DND-41 (cell line): ENCODE results near the gene PCYOX1L.
A peak's percentile ranks its signal among the peaks of the same experiment; 100 is the strongest.

ENCODE experiments used
- ATAC-seq: fragments of 200-7000 bp; cut with Tn5 transposase; 3 replicates; pipeline ENCODE4 v1.9.1; 2021; ENCODE audit warnings: low read depth; ENCODE audit not compliant: insufficient read depth
- DNase-seq: peaks from one replicate; pipeline ENCODE4 v3.0.0-alpha.2; 2020
- H2AFZ ChIP-seq: 2 replicates; pipeline ENCODE4 v1.6.0; 2012; ENCODE audit warnings: low read depth, low read length
- H3K27ac ChIP-seq: 2 replicates; pipeline ENCODE4 v1.5.1; 2012; ENCODE audit warnings: low read length, inconsistent platforms
- H3K27me3 ChIP-seq: fragments of 200-600 bp; sonication (generic); 2 replicates; pipeline ENCODE4 v1.6.0; 2012; ENCODE audit warnings: low read length, mild to moderate bottlenecking, inconsistent platforms; ENCODE audit not compliant: insufficient read depth, poor library complexity
- H3K36me3 ChIP-seq: 2 replicates; pipeline ENCODE4 v1.5.1; 2012; ENCODE audit warnings: low read length, inconsistent platforms; ENCODE audit not compliant: insufficient read depth
- H3K4me1 ChIP-seq: 2 replicates; pipeline ENCODE4 v1.5.1; 2012; ENCODE audit warnings: mild to moderate bottlenecking, low read length; ENCODE audit not compliant: insufficient read depth
- H3K4me2 ChIP-seq: 2 replicates; pipeline ENCODE4 v1.6.0; 2012; ENCODE audit warnings: mild to moderate bottlenecking, moderate library complexity, low read length, inconsistent platforms; ENCODE audit not compliant: insufficient read depth
- H3K4me3 ChIP-seq, 2 experiments: fragments of 200-600 bp in 1 of 2; shearing (Covaris generic) in 1 of 2; 2 replicates each; pipeline ENCODE4 v1.5.1; 2012 to 2016; ENCODE audit warnings: inconsistent platforms in 2 of 2, low read length in 2 of 2, mild to moderate bottlenecking in 2 of 2, low read depth in 1 of 2, moderate library complexity in 1 of 2
- H3K79me2 ChIP-seq: 2 replicates; pipeline ENCODE4 v1.6.0; 2012; ENCODE audit warnings: low read length, inconsistent platforms; ENCODE audit not compliant: insufficient read depth
- H3K9ac ChIP-seq: 2 replicates; pipeline ENCODE4 v1.6.0; 2012; ENCODE audit warnings: low read depth, mild to moderate bottlenecking, inconsistent platforms, low read length, moderate library complexity
- H3K9me3 ChIP-seq: 2 replicates; pipeline ENCODE4 v1.5.1; 2012; ENCODE audit warnings: low read length, moderate library complexity, mild to moderate bottlenecking, inconsistent platforms; ENCODE audit not compliant: insufficient read depth, severe bottlenecking
- H4K20me1 ChIP-seq: 2 replicates; pipeline ENCODE4 v1.6.0; 2012; ENCODE audit warnings: low read length; ENCODE audit not compliant: insufficient read depth
- EZH2 ChIP-seq: IDR thresholded peaks from 3 replicates; pipeline ENCODE4 v1.6.1; 2012; ENCODE audit warnings: borderline replicate concordance, low read depth, mild to moderate bottlenecking, moderate library complexity, low read length, inconsistent platforms; ENCODE audit not compliant: severe bottlenecking
- TF ChIP-seq, protein P1 (sequence below): IDR thresholded peaks from 2 replicates; pipeline ENCODE4 v1.5.1; 2012; ENCODE audit warnings: borderline replicate concordance, low read length, moderate library complexity, mild to moderate bottlenecking; ENCODE audit not compliant: poor library complexity, severe bottlenecking; ENCODE audit errors: extremely low read depth

PCYOX1L gene

GRCh38 chr5:149345147-149345891 is 12.5 kb upstream of the PCYOX1L start, which contains the start of gene GRPEL2:
TSS of gene GRPEL2 (plus strand) at chr5:149345499. CDS start at chr5:149345540, 41 bp downstream.
- peak within 1 kb of the TSS; percentile 52 for H3K9ac ChIP-seq
- DNase-seq, result peak; percentile 85
- H3K27ac ChIP-seq, result peak within 1 kb of the TSS; percentile 50; the same call in 1 of the 2 replicates
- peak within 1 kb of the TSS; percentile 63 for H3K4me2 ChIP-seq
- H3K36me3 ChIP-seq, result peaks cover 3% of the 10 kb centered on the region; the same call in 1 of the 2 replicates
- peak within 1 kb of the TSS; percentile 31 to 69; a peak in 3 of 4 replicates for H3K4me3 ChIP-seq
- H3K4me1 ChIP-seq, result peaks cover 35% of the 10 kb centered on the region
- no peaks in the 10 kb centered on the region for H3K27me3 ChIP-seq
- ATAC-seq, result peak; percentile 84
- no peaks in the 10 kb centered on the region for H4K20me1 ChIP-seq
- H2AFZ ChIP-seq, result peak within 1 kb of the TSS; percentile 59
- no peaks in the 10 kb centered on the region for H3K79me2 ChIP-seq
- H3K9me3 ChIP-seq, result no peaks in the 10 kb centered on the region
- TF ChIP-seq EZH2, result no peak
- TF ChIP-seq, protein P1, sequence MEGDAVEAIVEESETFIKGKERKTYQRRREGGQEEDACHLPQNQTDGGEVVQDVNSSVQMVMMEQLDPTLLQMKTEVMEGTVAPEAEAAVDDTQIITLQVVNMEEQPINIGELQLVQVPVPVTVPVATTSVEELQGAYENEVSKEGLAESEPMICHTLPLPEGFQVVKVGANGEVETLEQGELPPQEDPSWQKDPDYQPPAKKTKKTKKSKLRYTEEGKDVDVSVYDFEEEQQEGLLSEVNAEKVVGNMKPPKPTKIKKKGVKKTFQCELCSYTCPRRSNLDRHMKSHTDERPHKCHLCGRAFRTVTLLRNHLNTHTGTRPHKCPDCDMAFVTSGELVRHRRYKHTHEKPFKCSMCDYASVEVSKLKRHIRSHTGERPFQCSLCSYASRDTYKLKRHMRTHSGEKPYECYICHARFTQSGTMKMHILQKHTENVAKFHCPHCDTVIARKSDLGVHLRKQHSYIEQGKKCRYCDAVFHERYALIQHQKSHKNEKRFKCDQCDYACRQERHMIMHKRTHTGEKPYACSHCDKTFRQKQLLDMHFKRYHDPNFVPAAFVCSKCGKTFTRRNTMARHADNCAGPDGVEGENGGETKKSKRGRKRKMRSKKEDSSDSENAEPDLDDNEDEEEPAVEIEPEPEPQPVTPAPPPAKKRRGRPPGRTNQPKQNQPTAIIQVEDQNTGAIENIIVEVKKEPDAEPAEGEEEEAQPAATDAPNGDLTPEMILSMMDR, result no peak

GRCh38 chr5:149345892-149346222 is 12.0 kb upstream of the PCYOX1L start:
- H3K79me2 ChIP-seq, result no peaks in the 10 kb centered on the region

DNA sequence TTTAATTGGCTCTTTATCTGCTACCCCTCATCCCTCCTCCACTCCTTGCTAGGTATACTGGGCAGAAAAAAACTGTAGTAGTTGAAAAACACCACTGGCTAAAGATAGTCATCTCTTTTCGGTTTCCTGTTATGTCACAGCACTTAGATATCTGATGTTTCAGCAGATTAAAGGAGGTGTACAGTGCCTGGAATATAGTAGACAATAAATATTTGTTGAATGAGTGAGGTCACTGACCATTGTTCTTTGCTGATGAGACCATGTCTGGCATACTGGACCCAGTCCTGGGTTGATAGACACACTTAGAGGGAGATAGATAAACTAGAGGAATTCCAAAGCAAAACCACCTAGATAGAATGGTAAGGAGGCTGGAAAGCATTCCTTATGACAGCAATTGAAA is 9.3 kb upstream of the PCYOX1L start:
- Histone ChIP-seq H3K27ac (no peak overlapping the region), H3K79me2 (no peaks in the 10 kb centered on the region), H3K4me1 (peaks cover 35% of the 10 kb centered on the region), H2AFZ (no peak overlapping the region), H3K36me3 (peaks cover 10% of the 10 kb centered on the region; the same call in 1 of the 2 replicates), H3K9ac (no peak overlapping the region), H3K9me3 (no peaks in the 10 kb centered on the region), H3K27me3 (no peaks in the 10 kb centered on the region), H3K4me3 (no peak overlapping the region), H4K20me1 (no peaks in the 10 kb centered on the region; the same call in 1 of the 2 replicates), H3K4me2 (no peak overlapping the region)
- DNase-seq (no peak), ATAC-seq (peak; percentile 53)
- TF ChIP-seq, protein P1, result no peak
- no peak for TF ChIP-seq EZH2

More at GRCh38 chr5:149345892-149346222, 12.0 kb upstream of the PCYOX1L start:
- TF ChIP-seq, protein P1, result no peak
- no peak for TF ChIP-seq EZH2
- peak overlapping the region; percentile 63 for H3K4me2 ChIP-seq
- H3K27me3 ChIP-seq, result no peaks in the 10 kb centered on the region
- H3K9ac ChIP-seq, result peak overlapping the region; percentile 52
- H3K9me3 ChIP-seq, result no peaks in the 10 kb centered on the region
- peaks cover 35% of the 10 kb centered on the region for H3K4me1 ChIP-seq
- peaks cover 7% of the 10 kb centered on the region; the same call in 1 of the 2 replicates for H3K36me3 ChIP-seq
- H3K27ac ChIP-seq, result peak overlapping the region; percentile 50; the same call in 1 of the 2 replicates
- ATAC-seq (no peak), DNase-seq (no peak)
- H3K4me3 ChIP-seq, result peak overlapping the region; percentile 31 to 69; a peak in 3 of 4 replicates
- peak overlapping the region; percentile 59 for H2AFZ ChIP-seq
- H4K20me1 ChIP-seq, result no peaks in the 10 kb centered on the region
